ENCODE results near the gene RPS21. TPM values are rescaled to one million over a fixed set of nuclear protein-coding genes. Genes with fewer than 3 reads are reported as not detected.

Gene RPS21
- total RNA-seq, 1 experiment from 2014 or later, result 2,488 TPM

- intact Hi-C loops (cut with micrococcal nuclease), result no loop called here
- DNase-seq (ENCODE audit: low read depth, low spot score) (no peak), ATAC-seq (no peak)
- Histone ChIP-seq H3K27ac (ENCODE audit: low read depth, low read length) (0 out of 2 replicates have a peak overlapping the region, but pooled peaks have one; percentile 34), H4K20me1 (ENCODE audit: insufficient read depth) (no peaks in the 10 kb centered on the region), H2AFZ (ENCODE audit: low read depth, low read length, poor library complexity, severe bottlenecking) (no peak overlapping the region), H3K4me1 (ENCODE audit: control insufficient read depth in 1 of 2, insufficient read depth in 2 of 2, low read length in 2 of 2) (peaks cover 19 to 30% of the 10 kb centered on the region in 2 experiments), H3K9ac (ENCODE audit: low read length) (no peak overlapping the region), H3K4me3 (replicated peaks in 1 of 2; ENCODE audit: low read depth in 1 of 2, low read length in 2 of 2) (no peak overlapping the region), H3K79me2 (ENCODE audit: insufficient read depth, low read length) (peaks cover 16% of the 10 kb centered on the region), H3K36me3 (ENCODE audit: control insufficient read depth in 1 of 2, insufficient read depth in 2 of 2, low read length in 2 of 2) (no peaks in the 10 kb centered on the region), H3K9me3 (ENCODE audit: control insufficient read depth in 1 of 2, insufficient read depth in 1 of 2, low read depth in 1 of 2, low read length in 2 of 2) (no peaks in the 10 kb centered on the region), H3K27me3 (ENCODE audit: insufficient read depth, low read length) (no peaks in the 10 kb centered on the region), H3K4me2 (ENCODE audit: low read length) (no peak overlapping the region), H3K9me2 (ENCODE audit: insufficient read depth) (no peaks in the 10 kb centered on the region)
- CTCF ChIA-PET, result no interaction called here
- no TSS peak for BruUV-seq (replicated peaks)
- POLR2A ChIA-PET, result no interaction called here
- TF ChIP-seq TCF7L2 (IDR thresholded peaks at IDR 0.05; ENCODE audit: borderline replicate concordance, extremely low read depth, insufficient read depth, insufficient read length) (no peak), CBX3 (IDR thresholded peaks at IDR 0.05; ENCODE audit: low read depth) (no peak), CEBPB (IDR thresholded peaks at IDR 0.05; ENCODE audit: low read depth) (no peak), ELF1 (IDR thresholded peaks at IDR 0.05; ENCODE audit: borderline replicate concordance, low read depth) (no peak), MAX (IDR thresholded peaks at IDR 0.05) (no peak), EGR1 (IDR thresholded peaks at IDR 0.05; ENCODE audit: low read depth) (no peak)
- RAD21 ChIA-PET (ENCODE audit: low non-redundant PET in 1 of 2, low total read pairs in 2 of 2, uncharacterized antibody in 2 of 2, unreplicated experiment in 2 of 2), result no interaction called here
Observed at GRCh38 chr20:62404761-62405107, 17.8 kb downstream of the RPS21 start.

GRCh38 chr20:62405108-62405980, 18.4 kb downstream of the RPS21 start:
- DNase-seq (ENCODE audit: low read depth, low spot score) (no peak), ATAC-seq (peak; percentile 22; the same call in 1 of the 2 replicates)
- Histone ChIP-seq H3K27me3 (ENCODE audit: insufficient read depth, low read length) (no peaks in the 10 kb centered on the region), H3K27ac (ENCODE audit: low read depth, low read length) (peak overlapping the region; percentile 34; the same call in 1 of the 2 replicates), H3K79me2 (ENCODE audit: insufficient read depth, low read length) (peaks cover 16% of the 10 kb centered on the region), H3K4me1 (ENCODE audit: control insufficient read depth in 1 of 2, insufficient read depth in 2 of 2, low read length in 2 of 2) (peaks cover 25 to 36% of the 10 kb centered on the region in 2 experiments), H3K4me3 (replicated peaks in 1 of 2; ENCODE audit: low read depth in 1 of 2, low read length in 2 of 2) (peak overlapping the region; percentile 0 to 81; a peak in 2 of 4 replicates), H3K9me2 (ENCODE audit: insufficient read depth) (no peaks in the 10 kb centered on the region), H4K20me1 (ENCODE audit: insufficient read depth) (no peaks in the 10 kb centered on the region), H3K36me3 (ENCODE audit: control insufficient read depth in 1 of 2, insufficient read depth in 2 of 2, low read length in 2 of 2) (no peaks in the 10 kb centered on the region), H3K9ac (ENCODE audit: low read length) (peak overlapping the region; percentile 70; the same call in 1 of the 2 replicates), H3K9me3 (ENCODE audit: control insufficient read depth in 1 of 2, insufficient read depth in 1 of 2, low read depth in 1 of 2, low read length in 2 of 2) (no peaks in the 10 kb centered on the region), H3K4me2 (ENCODE audit: low read length) (peak overlapping the region; percentile 96), H2AFZ (ENCODE audit: low read depth, low read length, poor library complexity, severe bottlenecking) (no peak overlapping the region)
- peak; percentile 53 to 59 (median 58); a peak in 5 of 6 replicates for TF ChIP-seq CTCF (IDR thresholded peaks at IDR 0.05 in 2 of 3, conservative IDR thresholded peaks at IDR 0.05 in 1 of 3; ENCODE audit: borderline replicate concordance in 1 of 3, insufficient read depth in 1 of 3, low read depth in 2 of 3, low read length in 2 of 3)
- TF ChIP-seq ATF3 (IDR thresholded peaks at IDR 0.05), result no peak
- TF ChIP-seq RAD21 (IDR thresholded peaks at IDR 0.05; ENCODE audit: low read depth), result peak; percentile 76
- no TSS peak for BruUV-seq (replicated peaks)
- CTCF ChIA-PET, result no interaction called here
- intact Hi-C loops (cut with micrococcal nuclease), result no loop called here
- RAD21 ChIA-PET (ENCODE audit: low non-redundant PET in 1 of 2, low total read pairs in 2 of 2, uncharacterized antibody in 2 of 2, unreplicated experiment in 2 of 2), result no interaction called here
- POLR2A ChIA-PET, result no interaction called here

Data from HCT116 (cell line).